Middle frontal gyrus (tissue), 1 donor: ENCODE measurements around the gene CTNNA3.
"Not testable (repeated sequence)": the region's sequence is repeated elsewhere in the genome, so short reads cannot be mapped to it uniquely, and the experiment has no call there.

Experiments used
- DNase-seq: peaks from one replicate; pipeline ENCODE4 v3.0.0-alpha.2; 2015; ENCODE audit warnings: low spot score; ENCODE audit errors: extremely low spot score

CTNNA3 gene

DNA sequence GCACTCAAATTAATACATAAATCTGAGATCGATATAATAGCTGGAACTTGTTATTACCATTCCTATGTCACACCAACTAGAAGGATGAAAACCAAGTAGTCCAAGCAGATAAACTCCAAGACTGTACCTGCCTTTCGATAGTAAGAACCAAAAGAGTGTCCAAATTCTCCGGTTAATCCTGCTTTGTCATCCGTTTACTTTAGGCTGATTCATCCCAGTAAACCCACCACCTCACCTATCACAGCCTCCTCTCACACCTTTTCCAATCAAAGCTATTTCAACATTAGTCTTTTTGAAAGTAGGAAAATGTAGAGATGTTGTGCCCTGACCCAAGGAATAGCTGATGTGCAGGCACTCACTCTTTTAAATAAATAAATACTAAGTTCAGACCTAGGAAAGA lies 177.2 kb downstream of the CTNNA3 start:
- no peak for DNase-seq

DNA sequence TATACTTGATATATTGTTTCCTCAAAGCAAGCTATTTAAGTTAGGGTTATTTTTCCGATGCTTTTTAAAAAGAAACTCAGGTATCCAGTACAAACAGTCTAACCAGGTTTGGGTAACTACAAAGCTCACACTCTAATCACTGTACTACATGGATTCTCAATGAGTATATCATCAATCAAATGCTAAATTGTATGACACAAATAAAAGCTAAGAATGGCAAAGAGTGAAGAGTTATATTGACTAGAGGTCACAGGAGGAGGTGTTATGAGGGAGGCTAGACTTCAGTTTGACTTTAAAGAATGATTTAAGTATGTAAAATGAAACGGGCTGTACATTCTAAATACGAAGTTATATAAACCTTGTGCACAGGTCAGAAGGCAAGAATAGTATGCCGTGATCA lies 178.0 kb downstream of the CTNNA3 start:
- no peak for DNase-seq

DNA sequence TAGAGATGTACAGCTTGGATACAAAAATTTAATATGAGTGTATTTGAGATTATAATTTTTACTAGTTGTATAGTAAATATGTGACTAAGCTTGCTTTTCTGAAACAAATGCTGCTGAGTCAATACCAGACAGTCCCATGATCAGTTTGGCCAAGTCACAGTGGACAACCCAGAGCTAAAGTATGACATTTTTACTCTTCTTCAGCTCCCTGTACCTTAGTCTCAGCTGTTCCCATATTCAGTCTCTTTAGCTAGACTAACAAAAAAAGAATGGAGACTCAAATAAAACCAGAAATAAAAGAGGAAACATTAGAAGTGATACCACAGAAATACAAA lies 189.3 kb downstream of the CTNNA3 start:
- no peak for DNase-seq

DNA sequence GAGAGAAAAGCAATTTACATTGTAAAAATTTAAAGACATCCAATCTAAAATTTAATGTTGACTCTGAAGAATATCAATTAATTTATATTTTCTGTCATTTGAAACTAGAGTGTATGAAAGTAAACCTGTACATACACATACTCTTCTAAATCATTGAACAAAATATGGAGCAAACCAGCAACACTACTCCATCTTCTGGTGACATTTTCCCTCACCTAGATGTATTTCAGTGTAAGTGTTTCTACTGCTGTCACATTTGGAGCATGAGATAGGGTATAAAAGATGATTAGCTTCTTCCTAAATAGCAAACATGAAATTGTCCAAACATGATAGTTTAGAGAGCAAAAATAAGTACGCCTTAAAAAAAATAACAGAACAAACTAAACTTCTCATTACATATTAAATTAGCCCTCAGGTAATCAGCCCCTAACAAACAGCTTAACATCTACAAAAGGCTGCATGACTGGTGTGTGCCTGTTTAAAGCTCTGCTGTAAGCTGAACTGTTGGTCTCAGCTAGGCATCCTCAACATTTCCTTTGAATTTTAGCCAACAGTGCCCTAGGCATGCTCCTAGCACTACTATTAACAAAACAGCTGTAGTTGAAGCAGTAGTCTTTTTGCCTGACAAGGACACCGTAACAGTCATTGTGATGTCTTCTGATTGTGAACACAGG lies 189.8 kb downstream of the CTNNA3 start:
- DNase-seq: no peak

DNA sequence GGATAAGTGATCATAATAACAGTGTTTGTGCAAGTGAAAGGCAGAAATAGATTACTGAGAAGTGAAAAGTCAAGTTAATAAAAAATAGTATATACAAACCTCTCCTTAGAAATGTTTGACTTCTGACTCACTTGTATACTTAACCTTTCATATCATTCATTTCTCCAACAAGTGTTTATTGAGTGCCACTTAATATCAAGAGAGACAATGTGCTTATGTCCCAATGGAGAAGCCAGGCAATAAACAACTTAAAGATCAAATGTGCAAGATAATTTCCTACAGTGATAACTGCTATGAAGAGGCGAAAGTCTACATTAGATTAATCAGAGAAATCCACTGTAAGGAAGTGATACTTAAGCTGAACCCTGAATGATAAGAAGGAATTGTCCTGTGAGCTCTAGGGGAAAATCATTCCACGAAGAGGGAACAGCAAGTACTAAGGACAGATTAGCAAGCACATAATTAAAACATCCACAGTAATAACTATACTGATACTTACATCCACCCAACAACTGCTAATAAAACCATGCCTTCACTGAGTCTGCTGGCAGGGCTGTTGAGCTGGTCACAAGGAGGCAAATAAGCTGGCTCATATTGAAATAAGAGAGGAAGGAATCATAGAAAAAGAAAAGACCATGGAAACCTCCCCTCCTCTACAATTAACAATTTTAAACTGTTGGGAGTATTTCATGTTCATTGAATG lies 203.5 kb downstream of the CTNNA3 start:
- no peak for DNase-seq

DNA sequence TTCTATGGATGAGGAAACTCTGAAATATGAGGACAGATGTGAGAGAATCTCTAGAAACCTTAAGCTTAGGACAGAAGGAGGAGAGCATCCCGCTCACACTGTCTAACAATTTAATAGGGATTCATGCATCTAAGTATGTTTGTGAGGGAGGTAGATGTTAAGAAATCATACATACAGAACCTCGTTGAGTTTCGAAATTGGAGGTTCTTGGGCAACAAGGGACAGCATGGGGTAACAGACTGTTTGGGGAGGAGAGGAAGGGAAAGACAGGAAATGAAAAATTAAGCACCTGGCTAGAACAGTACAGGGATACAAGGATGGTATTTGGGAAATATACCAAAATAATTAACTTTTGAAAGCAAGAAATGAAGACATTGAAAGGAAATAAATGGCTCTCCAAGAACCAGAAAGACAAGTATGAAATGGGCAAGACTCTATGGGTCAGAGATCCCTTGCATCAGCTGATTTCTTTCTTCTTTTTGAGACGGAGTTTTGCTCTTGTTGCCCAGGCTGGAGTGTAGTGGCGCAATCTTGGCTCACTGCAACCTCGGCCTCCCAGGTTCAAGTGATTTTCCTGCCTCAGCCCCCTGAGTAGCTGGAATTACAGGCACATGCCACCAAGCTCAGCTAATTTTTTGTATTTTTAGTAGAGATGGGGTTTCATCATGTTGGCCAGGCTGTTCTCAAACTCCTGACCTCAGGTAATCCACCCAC lies 207.9 kb downstream of the CTNNA3 start:
- no peak for DNase-seq

DNA sequence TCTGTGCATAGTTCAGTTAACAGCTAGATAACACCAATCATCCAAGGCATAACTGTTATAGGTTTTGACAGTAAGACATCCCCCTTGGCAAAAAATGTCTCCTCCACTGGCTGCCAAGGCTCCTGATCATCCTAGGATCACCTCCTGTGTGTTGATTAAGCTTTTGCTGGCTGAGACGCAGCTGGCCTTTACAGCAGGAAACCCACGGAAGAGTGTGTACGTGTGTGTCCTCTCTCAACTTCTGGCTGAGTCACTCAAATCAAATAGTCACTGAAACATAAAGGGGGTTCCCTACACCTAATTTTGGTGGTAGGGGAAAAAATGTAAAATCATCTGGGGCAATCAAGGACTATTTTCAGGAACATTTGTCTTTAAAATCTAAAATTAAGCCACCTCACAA lies 208.8 kb downstream of the CTNNA3 start:
- DNase-seq: no peak

DNA sequence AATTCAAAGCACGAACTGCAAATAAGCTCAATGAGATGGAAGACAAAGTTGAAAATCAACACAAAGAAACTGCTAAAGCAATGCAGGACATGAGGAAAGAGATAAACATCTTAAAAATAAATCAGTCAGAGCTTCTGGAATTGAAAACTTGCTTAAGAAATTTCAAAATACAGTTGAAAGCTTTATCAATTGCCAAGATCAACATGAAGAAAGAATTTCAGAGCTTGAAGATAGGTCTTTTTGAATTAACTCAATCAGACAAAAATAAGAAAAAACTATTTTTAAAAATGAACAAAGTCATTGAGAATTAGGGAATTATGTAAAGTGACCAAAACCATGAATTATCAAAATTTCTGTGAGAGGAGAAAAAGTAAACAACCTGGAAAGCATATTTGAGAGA lies 218.1 kb downstream of the CTNNA3 start:
- DNase-seq: no peak

DNA sequence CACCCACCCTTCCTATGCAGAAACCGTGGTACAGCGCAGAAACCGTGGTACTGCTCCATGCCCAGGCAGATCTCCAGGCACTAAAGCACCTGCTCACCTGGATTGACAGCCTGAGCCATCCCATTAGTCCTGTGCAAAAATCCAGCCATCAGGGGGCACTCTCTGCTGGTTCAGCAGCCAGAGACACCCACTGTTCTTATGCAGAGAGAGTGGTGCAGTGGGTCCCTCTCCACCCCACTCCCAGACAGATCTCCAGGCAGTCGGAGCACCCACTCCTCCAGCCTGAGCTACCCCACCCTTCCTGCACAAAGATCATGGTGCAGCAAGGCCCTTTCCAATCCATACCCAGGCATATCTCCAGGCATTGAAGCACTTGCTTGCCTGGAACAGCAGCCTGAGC lies 219.8 kb downstream of the CTNNA3 start:
- DNase-seq: no peak

DNA sequence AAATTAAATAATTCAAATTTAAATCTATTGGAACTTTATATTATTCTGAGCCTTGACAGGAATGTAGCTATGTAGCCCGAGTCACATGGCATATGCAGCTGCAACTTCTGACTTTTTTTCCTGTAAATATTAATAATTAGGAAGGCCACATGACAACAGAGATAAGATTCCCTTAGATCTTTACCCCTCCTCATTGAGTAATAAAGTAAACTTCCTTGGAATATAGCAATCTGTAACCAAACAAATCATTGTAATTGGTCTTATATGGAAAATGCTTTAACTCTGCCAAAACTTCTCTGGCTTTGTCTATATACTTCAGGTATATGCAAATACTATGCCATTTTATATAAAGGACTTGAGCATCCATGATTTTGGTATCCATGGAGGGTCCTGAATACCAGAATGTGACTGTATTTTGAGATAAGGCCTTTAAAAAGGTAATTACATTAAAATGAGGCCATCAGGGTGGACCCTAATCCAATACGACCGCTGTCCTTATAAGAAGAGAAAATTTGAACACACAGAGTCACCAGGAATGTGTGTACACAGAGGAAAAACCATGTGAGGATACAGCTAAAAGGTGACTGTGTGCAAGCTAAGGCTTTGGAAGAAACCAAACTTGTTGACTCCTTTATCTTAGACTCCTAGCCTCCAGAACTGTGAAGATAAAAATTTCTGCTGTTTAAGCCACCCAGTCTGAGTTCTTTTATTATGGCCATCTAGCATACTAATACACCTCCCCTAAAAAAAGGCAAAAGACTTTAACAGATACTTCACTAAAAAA lies 222.0 kb downstream of the CTNNA3 start:
- no peak for DNase-seq

DNA sequence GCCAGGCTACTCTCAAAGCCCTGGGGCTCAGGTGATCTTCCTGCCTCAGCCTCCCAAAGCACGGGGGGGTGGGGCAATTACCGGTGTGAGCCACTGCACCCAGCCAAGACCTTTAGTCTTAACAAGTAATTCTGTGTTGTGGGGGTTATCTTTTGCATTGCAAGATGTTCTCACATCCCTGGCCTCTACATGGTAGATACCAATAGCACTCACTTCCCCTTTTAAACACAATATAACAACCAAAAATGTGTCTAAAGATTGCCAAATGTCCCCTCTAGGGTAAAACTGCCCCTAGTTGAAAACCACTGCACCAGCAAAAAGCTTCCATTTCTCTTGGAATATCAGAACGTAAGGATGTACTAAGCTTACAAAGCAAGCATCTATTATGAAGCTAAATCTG lies 225.0 kb downstream of the CTNNA3 start:
- no peak for DNase-seq

DNA sequence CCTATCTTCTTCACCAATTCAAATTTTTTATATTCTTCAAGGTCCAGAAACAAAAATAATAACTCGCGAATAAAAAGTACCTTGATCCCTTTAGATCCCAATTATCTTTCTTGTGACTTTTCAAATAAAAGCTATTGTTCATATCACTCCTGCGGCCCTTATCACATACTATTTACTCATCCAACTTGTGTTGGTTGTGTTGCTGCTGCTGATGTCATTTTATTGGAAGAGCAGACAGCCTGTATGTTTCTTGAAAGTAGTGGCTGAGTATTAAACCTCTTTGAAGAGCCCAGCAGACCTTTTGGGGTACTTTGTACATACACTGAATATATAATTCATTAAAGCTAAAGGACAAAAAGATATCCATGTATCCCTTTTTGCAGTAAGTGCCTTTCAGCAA lies 231.7 kb downstream of the CTNNA3 start:
- DNase-seq: no peak

DNA sequence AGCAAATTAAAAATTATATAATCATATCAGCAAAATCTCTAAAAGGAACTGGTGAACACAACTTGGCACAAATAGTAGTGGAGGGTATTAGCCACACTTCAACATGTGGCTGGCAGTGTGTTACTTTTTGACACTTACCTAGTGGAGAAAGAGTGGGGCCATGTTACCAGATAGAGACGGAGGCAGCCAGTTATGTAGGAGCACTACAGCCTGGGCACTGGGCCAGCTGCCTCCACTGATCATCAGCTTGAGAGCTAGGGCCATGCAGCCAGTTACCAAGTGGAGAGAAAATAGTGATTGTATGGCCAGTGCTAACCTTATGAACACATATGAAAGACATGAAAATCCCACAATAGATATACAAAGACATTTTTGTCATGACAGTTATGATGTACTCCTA lies 243.1 kb downstream of the CTNNA3 start:
- DNase-seq: no peak

DNA sequence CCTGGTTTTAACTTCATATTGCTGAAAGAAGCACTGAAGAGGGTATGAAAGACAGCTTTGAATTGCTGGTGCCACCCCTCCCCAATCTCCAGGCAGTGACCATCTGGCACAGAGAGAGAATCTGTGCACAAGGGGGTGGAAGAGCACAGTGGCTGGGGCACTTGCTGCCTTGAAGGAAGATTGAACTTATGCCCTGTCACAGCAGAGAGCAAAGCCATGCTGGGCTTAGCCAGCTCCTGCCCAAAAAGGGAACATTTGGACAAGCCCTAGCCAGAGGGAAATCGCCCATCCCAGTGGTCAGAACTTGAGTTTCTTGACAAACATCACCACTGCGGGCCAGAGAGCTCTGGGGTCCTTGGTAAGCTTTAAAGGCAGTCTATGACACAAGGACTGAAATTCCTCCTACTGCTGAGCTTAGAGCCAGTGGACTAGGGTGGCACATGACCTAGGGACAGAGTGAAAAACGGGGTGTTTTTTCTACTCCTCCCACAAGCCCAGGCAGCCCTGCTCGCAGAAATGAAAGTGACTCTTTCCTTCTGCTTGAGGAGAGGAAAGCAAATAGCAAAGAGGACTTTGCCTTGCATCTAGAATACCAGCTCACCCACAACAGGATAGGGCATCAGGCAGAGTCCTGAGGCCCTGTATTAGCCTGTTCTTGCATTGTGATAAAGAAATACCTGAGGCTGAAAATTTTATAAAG lies 257.2 kb downstream of the CTNNA3 start:
- no peak for DNase-seq

DNA sequence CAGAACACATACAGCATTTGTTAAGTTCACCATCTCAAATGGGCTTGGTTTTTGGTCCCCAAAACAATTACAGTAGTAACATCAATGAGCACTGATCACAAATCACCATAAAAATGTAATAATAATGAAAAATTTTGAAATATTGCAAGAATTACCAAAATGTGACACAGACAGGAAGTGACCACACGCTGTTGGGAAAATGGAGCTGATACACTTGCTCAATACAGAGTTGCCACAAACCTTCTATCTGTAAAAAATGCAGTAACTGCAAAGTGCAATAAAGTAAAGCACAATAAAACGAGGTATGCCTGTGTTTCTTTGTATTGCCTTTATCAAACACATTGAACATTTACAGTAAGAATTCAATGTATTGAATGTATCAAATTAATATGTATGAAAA lies 262.7 kb downstream of the CTNNA3 start:
- no peak for DNase-seq

DNA sequence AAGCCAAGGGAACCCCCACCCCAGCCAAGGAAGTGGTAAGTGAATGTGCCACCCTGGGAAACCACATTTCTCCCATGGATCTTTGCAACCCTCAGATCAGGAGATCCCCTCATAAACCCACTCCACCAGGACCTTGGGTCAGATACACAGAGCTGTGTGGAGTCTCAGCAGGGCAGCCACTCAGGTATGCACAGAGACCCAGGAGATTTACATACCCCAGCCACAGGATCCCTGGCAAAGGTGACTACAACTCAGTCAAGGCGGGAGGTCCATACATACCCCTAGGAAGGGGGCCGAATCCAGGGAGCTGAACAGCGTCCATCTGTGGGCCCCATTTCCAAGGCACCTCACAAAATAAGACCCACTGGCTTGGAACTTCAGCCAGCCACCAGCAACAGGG lies 293.4 kb downstream of the CTNNA3 start:
- no peak for DNase-seq

DNA sequence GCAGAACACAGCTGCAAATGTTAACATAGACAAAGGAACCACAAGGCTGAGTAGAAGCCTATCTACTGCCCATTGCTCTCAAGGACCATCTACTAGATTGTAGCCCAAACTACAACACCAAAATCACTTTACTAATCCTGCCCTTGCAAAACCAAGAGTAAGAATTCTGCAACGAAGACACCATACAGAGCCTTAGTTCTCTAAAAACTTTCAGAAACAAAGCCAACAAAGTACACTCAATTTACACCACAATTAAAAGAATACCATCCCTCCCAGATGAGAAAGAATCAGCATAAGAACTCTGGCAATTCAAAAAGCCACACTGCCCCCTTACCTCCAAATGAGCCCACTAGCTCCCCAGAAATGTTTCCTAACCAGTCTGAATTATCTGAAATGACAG lies 294.3 kb downstream of the CTNNA3 start:
- no peak for DNase-seq

DNA sequence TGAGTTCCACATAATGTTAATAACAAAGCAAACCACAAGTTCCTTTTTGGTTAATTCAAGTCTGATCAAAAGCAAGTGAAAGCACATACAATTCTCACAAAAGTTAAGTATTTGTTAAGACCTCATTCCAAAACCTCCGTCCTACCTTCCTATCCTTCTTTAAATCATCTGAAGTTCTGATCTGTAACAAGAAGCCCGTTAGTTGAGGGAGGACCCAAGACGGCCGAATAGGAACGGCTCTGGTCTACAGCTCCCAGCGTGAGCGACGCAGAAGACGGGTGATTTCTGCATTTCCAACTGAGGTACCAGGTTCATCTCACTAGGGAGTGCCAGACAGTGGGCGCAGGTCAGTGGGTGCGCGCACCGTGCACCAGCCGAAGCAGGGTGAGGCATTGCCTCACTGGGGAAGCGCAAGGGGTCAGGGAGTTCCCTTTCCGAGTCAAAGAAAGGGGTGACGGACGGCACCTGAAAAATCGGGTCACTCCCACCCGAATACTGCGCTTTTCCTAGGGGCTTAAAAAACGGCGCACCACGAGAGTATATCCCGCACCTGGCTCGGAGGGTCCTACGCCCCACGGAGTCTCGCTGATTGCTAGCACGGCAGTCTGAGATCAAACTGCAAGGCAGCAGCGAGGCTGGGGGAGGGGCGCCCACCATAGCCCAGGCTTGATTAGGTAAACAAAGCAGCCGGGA lies 309.0 kb downstream of the CTNNA3 start:
- DNase-seq: not testable (repeated sequence)

DNA sequence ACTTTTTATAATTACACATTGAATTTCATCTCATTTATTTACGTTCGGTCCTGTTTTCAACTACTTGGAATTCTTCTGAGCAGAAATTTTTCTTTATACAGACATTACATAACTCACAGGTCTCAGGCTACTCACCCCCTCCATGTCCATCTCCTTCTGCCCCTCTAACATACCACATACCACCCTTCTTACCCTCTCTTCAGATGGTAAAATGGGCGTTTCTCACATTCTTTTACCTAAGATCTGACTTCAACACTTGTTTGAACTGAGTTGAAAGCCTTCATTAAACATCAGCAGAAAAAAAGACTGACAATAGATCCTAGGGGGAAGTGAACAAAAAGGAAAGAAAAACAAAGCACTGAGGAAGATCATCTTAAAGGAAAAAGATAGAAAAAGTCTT lies 309.7 kb downstream of the CTNNA3 start:
- DNase-seq: no peak

DNA sequence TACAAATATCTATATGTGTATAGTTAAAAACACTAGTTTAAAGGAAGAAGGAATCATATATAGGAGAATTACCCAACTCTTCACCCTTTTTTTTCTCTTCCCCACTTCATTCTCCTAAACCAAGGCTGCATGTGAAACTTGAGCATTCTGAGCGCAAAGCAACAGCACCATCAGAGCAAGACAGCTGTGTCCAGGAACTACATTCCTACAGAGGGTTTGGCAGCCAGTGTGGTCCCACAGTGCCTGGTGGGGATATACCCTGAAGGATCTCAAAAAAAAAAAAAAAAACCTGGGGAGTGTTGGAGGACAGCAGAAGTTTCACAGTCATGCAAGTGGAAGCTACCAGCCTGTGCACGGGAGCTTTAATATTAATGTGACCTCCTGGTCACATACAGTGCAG lies 310.4 kb downstream of the CTNNA3 start:
- no peak for DNase-seq

DNA sequence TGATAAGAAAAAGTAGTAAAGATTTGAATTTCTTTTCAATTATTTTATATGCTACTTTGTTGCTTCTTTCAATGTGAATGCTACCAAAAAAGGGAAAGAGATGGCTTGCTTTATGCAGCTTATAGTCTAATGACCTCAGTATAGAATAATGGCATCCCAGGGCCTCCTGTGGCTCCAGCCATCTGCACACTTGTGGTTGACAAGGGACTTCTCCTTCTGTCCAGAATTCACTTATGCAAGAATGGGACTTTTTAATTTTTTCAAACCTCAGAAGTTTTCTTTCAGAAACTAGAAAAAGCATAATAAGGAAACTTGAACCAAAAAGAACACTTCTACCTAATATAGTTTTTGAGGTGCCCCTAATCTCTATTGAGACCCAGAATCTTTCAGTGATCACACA lies 310.9 kb downstream of the CTNNA3 start:
- DNase-seq: no peak
